LHCN-M2 (cell line): Measurements from ENCODE around the gene RANBP2. TPM values are rescaled to one million over a fixed set of nuclear protein-coding genes. Genes with fewer than 3 reads are reported as not detected.

Experiments used
- DNase-seq: peaks from one replicate; pipeline ENCODE4 v3.0.0-alpha.2; 2012; ENCODE audit warnings: low read depth
- total RNA-seq: library from RNA; depleted of rRNA; stranded (reverse); fragments of >200 nt; gene quantifications from 2 replicates; pipeline ENCODE4 v1.2.3, GENCODE V29; 2014; rRNA removed

RANBP2 gene
- total RNA-seq, 1 experiment from 2014 or later: 72.3 TPM

- DNase-seq: no peak
Observed at GRCh38 chr2:108835040-108835439, 115.8 kb downstream of the RANBP2 start.

Other genes with a start within 250 kb of the RANBP2 start
- 112 and 198 TPM in 2 replicates for gene LIMS1, start 185.0 kb upstream of the RANBP2 start, total RNA-seq
- gene CCDC138, start 67.3 kb downstream of the RANBP2 start, total RNA-seq: 8.0 and 8.7 TPM in 2 replicates